ENCODE data around the gene PRKCE.

The PRKCE gene

DNA sequence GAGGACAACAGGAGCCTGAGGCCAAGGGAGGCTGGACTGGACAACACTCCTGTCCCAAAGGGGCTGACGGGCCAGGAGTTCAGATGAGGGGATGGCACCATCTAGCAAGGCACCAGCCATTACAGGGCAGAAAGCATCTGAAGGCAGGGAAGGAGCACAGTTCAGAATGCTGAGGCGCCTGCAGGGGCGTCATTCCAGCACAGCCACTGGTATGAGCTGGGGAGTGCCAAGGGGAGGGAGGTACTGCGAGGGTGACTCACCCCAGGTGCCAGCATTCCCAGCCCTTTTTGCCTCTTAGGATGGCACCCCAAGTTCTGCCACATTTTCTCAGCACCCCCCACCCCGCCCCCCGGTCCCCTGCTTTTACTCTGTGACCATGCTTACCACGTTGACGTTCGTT, 515.9 kb downstream of the PRKCE start:
- Histone ChIP-seq H3K9ac (ENCODE audit: low read depth in 1 of 2, low read length in 2 of 2) (no peak overlapping the region), H3K36me3 (ENCODE audit: control insufficient read depth in 2 of 2, insufficient read depth in 2 of 2, low read length in 2 of 2) (no peaks in the 10 kb centered on the region), H3K4me1 (ENCODE audit: control insufficient read depth in 2 of 2, insufficient read depth in 2 of 2, low read length in 2 of 2) (peaks cover 14 to 18% of the 10 kb centered on the region in 2 donors), H3K27ac (ENCODE audit: low read depth in 2 of 2, low read length in 2 of 2) (no peak overlapping the region), H3K4me3 (ENCODE audit: low read length in 2 of 2) (no peak overlapping the region), H3K9me3 (ENCODE audit: control insufficient read depth in 2 of 2, low read length in 2 of 2) (no peaks in the 10 kb centered on the region), H3K27me3 (ENCODE audit: control insufficient read depth in 2 of 2, insufficient read depth in 2 of 2, low read length in 2 of 2) (no peaks in the 10 kb centered on the region)

DNA sequence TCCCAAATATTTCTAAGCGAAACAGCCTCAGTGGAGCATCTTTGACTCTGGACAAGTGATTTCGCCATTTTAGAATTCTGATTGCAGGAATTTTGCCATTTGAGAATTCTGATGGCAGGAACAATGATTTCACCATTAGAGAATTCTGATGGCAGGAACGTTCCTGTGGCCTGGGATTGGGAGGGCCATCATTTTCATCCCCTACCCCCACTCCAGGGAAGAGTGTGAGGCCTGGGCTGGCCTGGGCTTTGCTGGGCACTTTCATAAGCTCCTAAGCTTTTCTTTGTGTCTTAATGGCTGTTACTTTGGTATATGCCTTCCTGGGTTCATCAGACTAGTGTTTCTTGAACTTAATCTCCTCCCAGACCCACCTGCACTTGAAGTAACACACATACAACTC, 516.4 kb downstream of the PRKCE start:
- H3K27ac ChIP-seq (ENCODE audit: low read depth in 2 of 2, low read length in 2 of 2): no peak overlapping the region
- no peak overlapping the region for H3K4me3 ChIP-seq (ENCODE audit: low read length in 2 of 2)
- no peaks in the 10 kb centered on the region for H3K27me3 ChIP-seq (ENCODE audit: control insufficient read depth in 2 of 2, insufficient read depth in 2 of 2, low read length in 2 of 2)
- no peaks in the 10 kb centered on the region for H3K36me3 ChIP-seq (ENCODE audit: control insufficient read depth in 2 of 2, insufficient read depth in 2 of 2, low read length in 2 of 2)
- no peak overlapping the region for H3K9ac ChIP-seq (ENCODE audit: low read depth in 1 of 2, low read length in 2 of 2)
- peaks cover 14 to 18% of the 10 kb centered on the region in 2 donors for H3K4me1 ChIP-seq (ENCODE audit: control insufficient read depth in 2 of 2, insufficient read depth in 2 of 2, low read length in 2 of 2)
- no peaks in the 10 kb centered on the region for H3K9me3 ChIP-seq (ENCODE audit: control insufficient read depth in 2 of 2, low read length in 2 of 2)

DNA sequence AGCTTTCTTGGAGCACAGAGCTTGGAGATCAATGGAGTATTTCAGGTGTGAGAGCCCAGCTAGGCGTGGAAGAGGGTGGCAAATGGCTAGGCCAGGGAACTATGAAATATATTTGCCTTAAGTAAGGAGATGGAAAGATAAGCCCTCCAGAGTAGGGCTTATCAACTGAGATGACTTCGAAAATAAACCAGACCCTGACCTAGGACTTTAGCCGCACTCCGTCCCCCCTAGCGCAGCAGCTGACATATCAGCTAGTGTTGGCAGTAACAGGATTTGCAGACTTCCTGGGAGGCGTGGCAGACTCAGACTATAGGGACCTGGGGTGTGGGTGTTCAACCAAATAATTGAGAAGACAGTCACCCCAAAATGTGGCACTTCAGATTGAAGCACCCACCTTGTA, 518.0 kb downstream of the PRKCE start:
- no peaks in the 10 kb centered on the region for H3K9me3 ChIP-seq (ENCODE audit: control insufficient read depth in 2 of 2, low read length in 2 of 2)
- H3K27me3 ChIP-seq (ENCODE audit: control insufficient read depth in 2 of 2, insufficient read depth in 2 of 2, low read length in 2 of 2): no peaks in the 10 kb centered on the region
- H3K36me3 ChIP-seq (ENCODE audit: control insufficient read depth in 2 of 2, insufficient read depth in 2 of 2, low read length in 2 of 2): no peaks in the 10 kb centered on the region
- H3K4me1 ChIP-seq (ENCODE audit: control insufficient read depth in 2 of 2, insufficient read depth in 2 of 2, low read length in 2 of 2): peaks cover 8 to 9% of the 10 kb centered on the region in 2 donors
- no peak overlapping the region for H3K27ac ChIP-seq (ENCODE audit: low read depth in 2 of 2, low read length in 2 of 2)
- H3K9ac ChIP-seq (ENCODE audit: low read depth in 1 of 2, low read length in 2 of 2): no peak overlapping the region
- H3K4me3 ChIP-seq (ENCODE audit: low read length in 2 of 2): no peak overlapping the region

DNA sequence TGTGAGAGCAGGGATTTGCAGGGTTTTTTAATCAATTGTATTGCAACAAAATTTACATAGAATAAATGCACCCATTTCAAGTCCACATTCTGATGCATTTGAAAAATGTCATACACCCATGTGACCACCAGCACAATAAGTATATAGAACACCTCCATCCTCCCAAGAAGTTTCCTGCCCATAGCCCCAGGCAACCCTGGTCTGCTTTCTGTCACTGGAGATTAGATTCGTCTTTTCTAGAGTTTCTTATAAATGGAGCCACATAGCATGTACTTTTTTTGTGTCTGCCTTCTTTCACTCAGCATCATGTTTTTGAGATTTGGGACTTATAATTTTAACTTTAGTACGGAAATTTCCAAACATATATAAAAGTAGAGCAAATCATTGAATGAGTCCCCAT, 518.6 kb downstream of the PRKCE start:
- H3K4me1 ChIP-seq (ENCODE audit: control insufficient read depth in 2 of 2, insufficient read depth in 2 of 2, low read length in 2 of 2): peaks cover 2 to 3% of the 10 kb centered on the region in 2 donors
- no peaks in the 10 kb centered on the region for H3K36me3 ChIP-seq (ENCODE audit: control insufficient read depth in 2 of 2, insufficient read depth in 2 of 2, low read length in 2 of 2)
- no peak overlapping the region for H3K27ac ChIP-seq (ENCODE audit: low read depth in 2 of 2, low read length in 2 of 2)

DNA sequence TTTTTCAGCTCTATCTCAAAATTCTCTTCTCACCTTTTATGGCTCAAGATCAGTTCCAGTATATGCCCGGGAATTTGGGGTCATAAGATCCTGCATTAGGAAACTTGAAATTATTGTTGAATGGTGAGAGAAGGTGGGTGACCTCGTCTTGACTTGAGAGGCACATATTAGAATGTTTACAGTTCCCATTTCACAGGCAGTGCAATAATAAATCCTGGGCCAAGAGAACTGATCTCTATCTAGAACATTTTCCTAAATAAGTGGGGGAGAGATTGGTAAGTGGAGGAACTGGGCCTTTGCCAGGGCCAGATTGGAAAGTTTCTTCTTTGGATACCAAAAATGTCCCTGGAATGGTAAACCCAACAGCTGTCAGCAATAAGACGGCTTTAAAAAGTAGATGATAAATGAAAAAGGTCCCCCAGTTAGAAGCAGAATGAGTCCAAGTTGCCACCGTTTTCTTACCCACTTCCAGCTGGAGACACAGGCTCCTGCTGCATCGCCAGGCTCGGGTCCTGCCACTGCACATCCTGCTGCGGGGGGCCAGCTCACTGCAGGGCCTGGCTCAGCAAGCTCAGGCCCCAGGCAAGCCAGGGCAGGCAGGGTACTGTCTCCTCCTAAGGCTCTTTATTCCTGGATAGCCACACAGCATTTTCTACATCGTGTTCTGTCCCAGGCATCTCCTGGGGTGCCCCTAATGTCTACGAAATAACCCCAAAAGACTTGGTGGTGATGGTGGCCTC, 519.3 kb downstream of the PRKCE start:
- H3K9me3 ChIP-seq (ENCODE audit: control insufficient read depth in 2 of 2, low read length in 2 of 2): no peaks in the 10 kb centered on the region
- no peaks in the 10 kb centered on the region for H3K4me1 ChIP-seq (ENCODE audit: control insufficient read depth in 2 of 2, insufficient read depth in 2 of 2, low read length in 2 of 2)
- H3K9ac ChIP-seq (ENCODE audit: low read depth in 1 of 2, low read length in 2 of 2): no peak overlapping the region
- no peak overlapping the region for H3K27ac ChIP-seq (ENCODE audit: low read depth in 2 of 2, low read length in 2 of 2)
- no peak overlapping the region for H3K4me3 ChIP-seq (ENCODE audit: low read length in 2 of 2)
- H3K36me3 ChIP-seq (ENCODE audit: control insufficient read depth in 2 of 2, insufficient read depth in 2 of 2, low read length in 2 of 2): no peaks in the 10 kb centered on the region
- no peaks in the 10 kb centered on the region for H3K27me3 ChIP-seq (ENCODE audit: control insufficient read depth in 2 of 2, insufficient read depth in 2 of 2, low read length in 2 of 2)

More for the DNA sequence above, 518.6 kb downstream of the PRKCE start:
- no peak overlapping the region for H3K9ac ChIP-seq (ENCODE audit: low read depth in 1 of 2, low read length in 2 of 2)
- no peak overlapping the region for H3K4me3 ChIP-seq (ENCODE audit: low read length in 2 of 2)
- H3K27me3 ChIP-seq (ENCODE audit: control insufficient read depth in 2 of 2, insufficient read depth in 2 of 2, low read length in 2 of 2): no peaks in the 10 kb centered on the region
- no peaks in the 10 kb centered on the region for H3K9me3 ChIP-seq (ENCODE audit: control insufficient read depth in 2 of 2, low read length in 2 of 2)

DNA sequence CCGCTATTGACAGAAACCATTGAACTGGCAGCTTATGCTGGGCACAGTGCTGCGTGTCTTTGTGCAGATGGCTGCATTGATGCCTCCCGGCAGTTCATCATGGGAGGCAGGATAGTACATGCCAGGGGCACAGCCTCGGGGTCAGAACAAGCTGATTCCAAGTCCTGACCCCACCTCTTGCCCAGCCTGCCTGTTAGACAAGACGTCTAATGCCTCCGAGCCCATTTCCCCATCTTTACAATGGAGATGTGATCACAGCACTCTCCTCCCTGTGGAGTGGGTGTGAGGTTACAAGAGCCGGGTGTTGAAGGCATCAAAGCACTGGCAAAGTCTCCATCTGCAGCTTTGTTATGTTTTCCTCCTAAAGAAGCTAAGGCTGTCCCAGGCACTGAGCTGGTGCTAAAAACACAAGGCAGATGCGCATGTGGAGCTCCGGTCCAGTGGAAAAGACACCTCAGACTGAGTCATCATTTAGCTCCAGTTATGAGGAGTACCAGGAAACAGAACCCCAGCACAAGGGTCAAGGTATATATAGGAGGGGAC, 520.0 kb downstream of the PRKCE start:
- Histone ChIP-seq H3K9ac (ENCODE audit: low read depth in 1 of 2, low read length in 2 of 2) (no peak overlapping the region), H3K4me1 (ENCODE audit: control insufficient read depth in 2 of 2, insufficient read depth in 2 of 2, low read length in 2 of 2) (no peaks in the 10 kb centered on the region), H3K27ac (ENCODE audit: low read depth in 2 of 2, low read length in 2 of 2) (no peak overlapping the region), H3K9me3 (ENCODE audit: control insufficient read depth in 2 of 2, low read length in 2 of 2) (no peaks in the 10 kb centered on the region), H3K4me3 (ENCODE audit: low read length in 2 of 2) (no peak overlapping the region), H3K36me3 (ENCODE audit: control insufficient read depth in 2 of 2, insufficient read depth in 2 of 2, low read length in 2 of 2) (no peaks in the 10 kb centered on the region), H3K27me3 (ENCODE audit: control insufficient read depth in 2 of 2, insufficient read depth in 2 of 2, low read length in 2 of 2) (no peaks in the 10 kb centered on the region)

DNA sequence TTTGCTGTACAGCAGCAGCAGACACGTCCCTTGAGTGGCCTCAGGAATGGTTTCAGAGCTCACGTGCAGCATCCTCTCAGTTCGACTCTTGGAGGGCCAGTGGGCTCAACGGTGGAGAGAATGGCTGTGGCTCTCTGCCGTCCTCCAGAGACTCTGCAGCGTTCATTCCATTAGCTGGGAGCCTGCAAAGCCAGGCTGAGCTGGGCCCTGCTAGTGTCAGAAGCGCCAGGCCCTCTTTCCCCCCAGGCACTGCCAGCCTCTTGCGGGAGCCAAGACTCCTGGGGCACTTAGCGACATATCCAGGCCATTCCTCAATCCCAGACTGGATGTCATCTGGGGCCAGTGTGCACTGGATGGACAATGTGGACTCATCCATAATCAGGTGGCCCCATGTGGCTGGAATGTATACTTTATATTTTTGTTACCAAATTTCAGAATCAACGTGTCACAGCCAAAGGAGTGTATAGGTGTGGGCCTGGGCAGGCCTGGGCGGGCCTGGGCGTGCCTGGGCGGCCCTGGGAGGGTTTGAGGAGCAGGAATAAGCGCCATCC, 520.6 kb downstream of the PRKCE start:
- no peaks in the 10 kb centered on the region for H3K4me1 ChIP-seq (ENCODE audit: control insufficient read depth in 2 of 2, insufficient read depth in 2 of 2, low read length in 2 of 2)
- no peak overlapping the region for H3K4me3 ChIP-seq (ENCODE audit: low read length in 2 of 2)
- no peaks in the 10 kb centered on the region for H3K9me3 ChIP-seq (ENCODE audit: control insufficient read depth in 2 of 2, low read length in 2 of 2)
- no peak overlapping the region for H3K9ac ChIP-seq (ENCODE audit: low read depth in 1 of 2, low read length in 2 of 2)
- H3K36me3 ChIP-seq (ENCODE audit: control insufficient read depth in 2 of 2, insufficient read depth in 2 of 2, low read length in 2 of 2): no peaks in the 10 kb centered on the region
- H3K27me3 ChIP-seq (ENCODE audit: control insufficient read depth in 2 of 2, insufficient read depth in 2 of 2, low read length in 2 of 2): no peaks in the 10 kb centered on the region
- no peak overlapping the region for H3K27ac ChIP-seq (ENCODE audit: low read depth in 2 of 2, low read length in 2 of 2)

DNA sequence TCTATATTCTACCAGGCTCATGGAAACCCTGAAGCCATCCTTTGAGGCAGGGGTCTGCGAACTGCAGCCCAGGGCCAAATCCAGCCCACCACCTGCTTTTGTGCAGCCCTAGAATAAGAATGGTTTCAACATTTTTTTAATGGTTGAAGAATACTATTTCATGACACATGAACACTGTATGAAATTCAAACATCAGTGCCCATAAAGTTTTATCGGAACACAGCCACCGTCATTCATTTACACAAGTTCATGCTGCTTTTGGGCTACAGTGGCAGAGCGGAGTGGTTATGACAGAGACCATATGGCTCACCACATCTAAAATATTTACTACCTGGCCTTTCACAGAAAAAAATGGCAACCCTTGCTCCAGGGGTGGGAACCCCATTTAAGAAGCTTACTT, 521.6 kb downstream of the PRKCE start:
- Histone ChIP-seq H3K36me3 (ENCODE audit: control insufficient read depth in 2 of 2, insufficient read depth in 2 of 2, low read length in 2 of 2) (no peaks in the 10 kb centered on the region), H3K27ac (ENCODE audit: low read depth in 2 of 2, low read length in 2 of 2) (no peak overlapping the region), H3K27me3 (ENCODE audit: control insufficient read depth in 2 of 2, insufficient read depth in 2 of 2, low read length in 2 of 2) (no peaks in the 10 kb centered on the region), H3K4me1 (ENCODE audit: control insufficient read depth in 2 of 2, insufficient read depth in 2 of 2, low read length in 2 of 2) (no peaks in the 10 kb centered on the region), H3K4me3 (ENCODE audit: low read length in 2 of 2) (no peak overlapping the region), H3K9ac (ENCODE audit: low read depth in 1 of 2, low read length in 2 of 2) (no peak overlapping the region), H3K9me3 (ENCODE audit: control insufficient read depth in 2 of 2, low read length in 2 of 2) (no peaks in the 10 kb centered on the region)

DNA sequence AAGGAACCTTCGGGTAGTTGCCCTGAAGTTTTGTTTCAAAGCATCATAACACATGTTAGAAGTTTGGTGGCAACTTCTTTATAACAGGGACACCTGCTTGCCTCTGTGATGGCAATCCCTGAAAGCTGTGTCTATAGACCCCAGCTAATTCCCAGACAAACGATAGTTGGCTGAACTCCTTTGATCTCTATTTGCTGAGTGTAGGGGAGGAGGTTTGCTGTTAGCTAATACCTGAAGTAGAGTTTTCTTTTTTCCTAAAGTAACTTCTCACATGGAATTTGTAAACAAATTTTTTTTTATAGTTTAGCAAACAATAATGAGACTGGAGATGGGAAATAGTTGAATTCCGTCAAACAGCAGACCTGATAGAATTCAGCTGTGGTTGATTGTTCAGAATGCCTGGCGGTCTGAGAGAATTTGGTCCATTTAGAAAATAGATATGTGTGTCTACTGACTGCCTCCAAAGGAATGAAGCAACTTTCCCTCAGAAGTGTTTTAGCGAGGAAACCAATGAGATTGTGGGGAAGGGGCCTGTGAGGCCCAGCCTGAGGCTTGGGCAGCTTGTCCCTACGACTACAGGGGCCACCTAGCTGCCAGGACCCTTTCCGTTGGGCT, 522.3 kb downstream of the PRKCE start:
- H3K4me1 ChIP-seq (ENCODE audit: control insufficient read depth in 2 of 2, insufficient read depth in 2 of 2, low read length in 2 of 2): peaks cover 0 to 2% of the 10 kb centered on the region in 2 donors
- no peak overlapping the region for H3K9ac ChIP-seq (ENCODE audit: low read depth in 1 of 2, low read length in 2 of 2)
- no peak overlapping the region for H3K4me3 ChIP-seq (ENCODE audit: low read length in 2 of 2)
- H3K9me3 ChIP-seq (ENCODE audit: control insufficient read depth in 2 of 2, low read length in 2 of 2): no peaks in the 10 kb centered on the region
- H3K36me3 ChIP-seq (ENCODE audit: control insufficient read depth in 2 of 2, insufficient read depth in 2 of 2, low read length in 2 of 2): no peaks in the 10 kb centered on the region
- H3K27ac ChIP-seq (ENCODE audit: low read depth in 2 of 2, low read length in 2 of 2): no peak overlapping the region
- H3K27me3 ChIP-seq (ENCODE audit: control insufficient read depth in 2 of 2, insufficient read depth in 2 of 2, low read length in 2 of 2): no peaks in the 10 kb centered on the region
